Stimulated activated memory B cell treated with anti-CD40 and anti-IgM and Interleukin-4, amounts not matched to agents 10 μg/mL and 1 μg/mL and 100 μg/mL, for 72 hours (primary cell): ENCODE measurements around the gene DBR1.
A peak's percentile ranks its signal among the peaks of the same experiment; 100 is the strongest.

Experiments
- ATAC-seq: fragments of 150-1000 bp; cut with Tn5 transposase; 2 replicates; pipeline ENCODE4 v1.10.0; 2021
- H3K27ac Mint-ChIP-seq: one replicate; pipeline ENCODE4 v1.8.0; 2022; ENCODE audit warnings: mild to moderate bottlenecking, mixed read lengths
- H3K27me3 Mint-ChIP-seq: one replicate; pipeline ENCODE4 v1.8.0; 2022; ENCODE audit warnings: mixed read lengths
- H3K36me3 Mint-ChIP-seq: one replicate; pipeline ENCODE4 v1.8.0; 2022; ENCODE audit warnings: mixed read lengths
- H3K4me1 Mint-ChIP-seq: one replicate; pipeline ENCODE4 v1.8.0; 2022; ENCODE audit warnings: mixed read lengths
- H3K4me3 Mint-ChIP-seq: one replicate; pipeline ENCODE4 v1.8.0; 2022; ENCODE audit warnings: mild to moderate bottlenecking, moderate library complexity, mixed read lengths
- H3K9me3 Mint-ChIP-seq: one replicate; pipeline ENCODE4 v1.8.0; 2022; ENCODE audit warnings: mixed read lengths

DBR1 gene

DNA sequence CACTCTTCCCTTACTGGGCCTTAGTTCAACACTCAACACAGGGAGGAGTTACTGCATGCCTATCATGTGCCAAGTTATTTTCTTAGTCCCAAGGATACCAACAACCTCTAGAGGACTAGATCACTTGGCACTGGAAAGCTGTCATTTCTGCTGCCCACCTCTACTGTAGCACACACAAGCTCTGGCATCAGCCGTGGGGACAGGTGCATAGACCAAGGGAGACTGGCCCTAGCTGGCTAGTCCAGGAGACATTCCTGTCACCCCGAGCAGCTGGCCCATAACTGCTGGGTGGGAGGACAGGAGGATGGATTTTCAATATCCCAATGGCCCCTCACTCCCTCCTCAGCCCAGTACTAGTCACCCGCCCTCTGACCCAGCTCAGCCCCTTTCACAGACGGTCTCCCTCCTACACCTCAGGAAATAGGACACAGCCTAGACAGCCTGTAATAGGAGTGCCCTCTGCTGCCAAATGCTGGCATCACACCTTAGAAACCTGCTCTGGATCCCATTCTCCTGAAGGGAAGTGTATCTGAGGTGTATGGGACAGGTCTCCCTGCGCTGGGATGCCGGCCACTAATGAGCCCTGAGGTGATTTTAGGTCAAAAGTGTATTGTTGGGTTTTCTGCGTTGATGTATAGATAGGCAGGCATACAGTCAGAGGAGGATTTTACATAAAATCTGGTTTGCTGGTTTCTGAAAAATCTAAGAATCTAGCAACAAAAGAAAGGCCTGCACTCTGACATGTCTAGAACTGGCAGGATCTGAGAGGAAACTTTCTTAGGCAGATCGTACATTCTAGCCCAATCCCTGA, 55.9 kb downstream of the DBR1 start:
- ATAC-seq = peak; percentile 74
- Mint-ChIP-seq H3K27me3 (peaks cover 42% of the 10 kb centered on the region), H3K9me3 (no peaks in the 10 kb centered on the region), H3K4me1 (peaks cover 20% of the 10 kb centered on the region), H3K36me3 (no peaks in the 10 kb centered on the region), H3K27ac (no peak overlapping the region), H3K4me3 (no peak overlapping the region)

DNA sequence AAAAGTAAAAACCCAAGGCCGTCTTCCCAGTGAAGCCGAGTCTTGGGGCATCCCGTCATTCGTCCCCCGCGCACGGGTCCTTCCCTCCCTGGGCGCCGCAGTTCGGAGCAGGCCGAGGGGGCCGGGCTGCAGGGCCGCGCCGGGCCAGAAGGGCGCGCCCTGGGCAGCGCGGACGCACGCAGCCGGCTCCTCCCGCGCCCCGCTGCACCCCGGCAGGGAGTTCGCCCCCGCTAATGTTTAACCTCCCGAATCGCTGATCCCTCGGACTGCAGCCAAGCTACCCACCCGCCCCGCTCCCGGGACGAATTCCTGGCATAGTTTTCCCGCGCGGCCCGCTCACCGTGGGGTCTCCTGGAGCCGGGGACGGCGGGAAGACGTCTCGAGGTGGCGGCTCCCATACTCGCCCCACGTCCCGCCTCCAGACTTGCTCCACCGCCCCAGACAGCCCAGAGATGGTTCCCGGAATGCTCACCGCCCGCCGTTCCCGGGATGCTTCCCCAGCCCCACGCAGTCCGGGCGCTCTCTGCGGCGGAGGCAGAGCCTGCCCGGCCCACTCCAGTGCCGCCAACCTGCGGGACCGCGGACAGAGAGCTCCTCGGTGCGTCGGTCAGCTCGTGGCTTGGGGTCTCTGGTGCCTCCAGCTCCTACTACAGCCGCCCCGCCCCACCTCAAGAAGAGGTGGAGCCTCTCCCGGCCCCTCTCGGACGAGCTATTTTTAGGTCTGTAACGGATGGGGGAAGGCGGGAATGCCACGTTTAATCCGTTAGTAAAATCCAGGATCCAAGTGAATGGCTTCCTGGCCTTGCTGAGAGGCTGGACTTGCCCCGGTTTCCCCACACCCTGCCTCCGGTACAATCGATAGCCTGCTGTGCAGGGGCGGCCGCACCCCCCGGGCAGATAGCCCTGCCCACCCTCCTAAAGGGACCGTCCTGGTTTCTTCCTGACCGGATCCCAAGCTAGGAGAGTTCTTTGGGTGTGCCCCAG, 59.4 kb downstream of the DBR1 start, which contains the start of gene DZIP1L:
Gene DZIP1L (minus strand): TSS at position 621 of the 984 bp plus-strand sequence. CDS start 11,637 bp downstream, outside the sequence.
- Mint-ChIP-seq H3K36me3 (no peaks in the 10 kb centered on the region), H3K27ac (peak within 1 kb of the TSS; percentile 15), H3K4me1 (peaks cover 20% of the 10 kb centered on the region), H3K9me3 (no peaks in the 10 kb centered on the region), H3K4me3 (peak within 1 kb of the TSS; percentile 86), H3K27me3 (peaks cover 50% of the 10 kb centered on the region)
- ATAC-seq = peak; percentile 87

GRCh38 chr3:138114431-138114918, 60.2 kb downstream of the DBR1 start:
- Mint-ChIP-seq H3K27ac (peak overlapping the region; percentile 15), H3K36me3 (no peaks in the 10 kb centered on the region), H3K4me1 (peaks cover 20% of the 10 kb centered on the region), H3K4me3 (peak overlapping the region; percentile 86), H3K27me3 (peaks cover 54% of the 10 kb centered on the region), H3K9me3 (no peaks in the 10 kb centered on the region)
- no peak for ATAC-seq

DNA sequence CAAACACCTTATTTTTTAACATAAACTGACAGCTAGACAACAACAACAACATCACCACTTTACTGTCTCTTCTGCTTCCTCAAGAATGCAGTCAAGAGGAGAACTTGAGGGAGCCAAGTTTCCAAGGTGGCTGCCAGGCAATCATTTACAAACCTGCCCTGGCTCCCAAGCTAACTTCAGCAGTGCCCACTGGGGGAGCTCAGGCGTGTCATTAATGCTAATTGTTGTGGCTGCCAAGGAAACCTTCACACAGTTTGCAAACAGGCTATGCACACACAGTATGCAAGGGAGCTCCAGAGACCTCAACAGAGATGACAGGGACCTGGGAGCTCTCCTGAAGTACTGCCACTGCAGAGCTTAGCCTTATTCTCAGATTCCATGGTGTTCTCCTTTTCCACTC, 61.4 kb downstream of the DBR1 start:
- H3K36me3 Mint-ChIP-seq = no peaks in the 10 kb centered on the region
- H3K27ac Mint-ChIP-seq = no peak overlapping the region
- H3K4me3 Mint-ChIP-seq = no peak overlapping the region
- no peak for ATAC-seq
- peaks cover 20% of the 10 kb centered on the region for H3K4me1 Mint-ChIP-seq
- H3K27me3 Mint-ChIP-seq = peaks cover 66% of the 10 kb centered on the region
- no peaks in the 10 kb centered on the region for H3K9me3 Mint-ChIP-seq

- H3K4me1 Mint-ChIP-seq = peaks cover 20% of the 10 kb centered on the region
- ATAC-seq = no peak
- no peak overlapping the region for H3K27ac Mint-ChIP-seq
- H3K36me3 Mint-ChIP-seq = no peaks in the 10 kb centered on the region
- peaks cover 66% of the 10 kb centered on the region for H3K27me3 Mint-ChIP-seq
- no peaks in the 10 kb centered on the region for H3K9me3 Mint-ChIP-seq
- no peak overlapping the region for H3K4me3 Mint-ChIP-seq
Observed at GRCh38 chr3:138112362-138112761, 62.4 kb downstream of the DBR1 start.
